ENCODE data around the gene FIGN. TPM values are rescaled to one million over a fixed set of nuclear protein-coding genes. Genes with fewer than 3 reads are reported as not detected.

FIGN gene
- total RNA-seq, 1 experiment from 2014 or later: 14.6 TPM

DNA sequence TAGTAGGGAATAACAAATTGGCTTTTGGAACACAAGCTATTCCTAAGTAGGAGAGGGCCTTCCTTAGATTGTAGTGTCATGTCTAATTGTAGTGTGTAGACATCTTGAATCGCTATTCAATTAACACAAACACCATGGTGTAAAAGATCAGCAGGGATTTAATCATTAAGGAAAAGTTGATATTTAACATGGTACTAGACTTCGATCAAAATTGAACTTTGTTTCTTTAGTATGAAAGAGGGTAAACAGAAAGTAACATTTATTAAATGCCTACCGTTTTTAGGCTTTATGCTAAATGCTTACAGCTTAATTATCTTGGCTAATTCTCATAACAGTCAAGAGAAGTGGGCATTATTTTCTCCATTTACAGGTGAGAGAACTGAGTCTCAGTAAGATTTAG, 37.5 kb upstream of the FIGN start:
- no peak overlapping the region for H3K27ac ChIP-seq (ENCODE audit: insufficient read length, low read depth, low read length)
- H3K9ac ChIP-seq (ENCODE audit: extremely low read depth, insufficient read length, low read length): no peak overlapping the region
- Mint-ChIP-seq H3K36me3 (ENCODE audit: insufficient read depth in 1 of 3, low read depth in 3 of 3) (no peaks in the 10 kb centered on the region), H3K4me3 (no peak overlapping the region), H3K4me1 (no peaks in the 10 kb centered on the region), H3K9me3 (no peaks in the 10 kb centered on the region), H3K27ac (no peak overlapping the region), H3K27me3 (ENCODE audit: low read depth) (no peaks in the 10 kb centered on the region)
- no peaks in the 10 kb centered on the region for H4K20me1 ChIP-seq (ENCODE audit: control insufficient read depth, insufficient read depth, insufficient read length)
- no peaks in the 10 kb centered on the region for H3K27me3 ChIP-seq (ENCODE audit: insufficient read depth, low read length)
- H3K79me1 ChIP-seq (ENCODE audit: insufficient read depth, low read depth, low read length, poor library complexity, severe bottlenecking): no peaks in the 10 kb centered on the region
- no peak overlapping the region for H2AK5ac ChIP-seq (ENCODE audit: insufficient read length, low read length)
- WGBS (ENCODE audit: extremely low coverage, insufficient read length, low lambda C conversion rate): no CpG with 5 or more reads among the region's 3 CpGs
- H4K5ac ChIP-seq (ENCODE audit: insufficient read length, low read depth, low read length): no peak overlapping the region
- H3K79me2 ChIP-seq (ENCODE audit: insufficient read depth, low read length): no peaks in the 10 kb centered on the region
- no peak for TF ChIP-seq CTCF (conservative IDR thresholded peaks at IDR 0.05)
- H3K9me3 ChIP-seq (ENCODE audit: control insufficient read depth, low read depth, low read length): no peaks in the 10 kb centered on the region
- no peak overlapping the region for H3T11ph ChIP-seq (ENCODE audit: low read length)
- no peak overlapping the region for H2BK20ac ChIP-seq (ENCODE audit: low read depth, low read length, poor library complexity, severe bottlenecking)
- no peak overlapping the region for H4K91ac ChIP-seq (ENCODE audit: insufficient read length, low read depth, low read length)
- no peak overlapping the region for H3K4ac ChIP-seq (ENCODE audit: low read depth, low read length)
- no peak for DNase-seq
- no peak overlapping the region for H3K4me2 ChIP-seq (ENCODE audit: insufficient read depth, insufficient read length, low read length)
- no peak overlapping the region for H3K56ac ChIP-seq (ENCODE audit: insufficient read length, low read depth, low read length)
- no peak overlapping the region for H4K8ac ChIP-seq (replicated peaks; ENCODE audit: insufficient read length, low read depth, low read length)
- no peak overlapping the region for H3K23ac ChIP-seq (ENCODE audit: insufficient read length, low read depth, low read length)
- H2BK120ac ChIP-seq (ENCODE audit: low read depth, low read length, poor library complexity, severe bottlenecking): no peak overlapping the region
- H2BK12ac ChIP-seq (ENCODE audit: insufficient read length, low read depth, low read length): no peak overlapping the region
- no peak overlapping the region for H2BK15ac ChIP-seq (ENCODE audit: low read depth, low read length)
- H3K14ac ChIP-seq (ENCODE audit: insufficient read depth, low read length): no peak overlapping the region
- H3K18ac ChIP-seq (ENCODE audit: insufficient read length, low read depth, low read length): no peak overlapping the region
- H2AFZ ChIP-seq (ENCODE audit: low read length): no peak overlapping the region
- no peaks in the 10 kb centered on the region for H3K23me2 ChIP-seq (ENCODE audit: insufficient read length, low read depth, low read length, poor library complexity, severe bottlenecking)
- no peak overlapping the region for H2BK5ac ChIP-seq (ENCODE audit: insufficient read length, low read length)
- H3K4me1 ChIP-seq (ENCODE audit: insufficient read depth, low read length): no peaks in the 10 kb centered on the region

All from H9 (cell line).